Right lung (tissue), 5 donors: Measurements from ENCODE around the gene LARP4B. TPM values are rescaled to one million over a fixed set of nuclear protein-coding genes. Genes with fewer than 3 reads are reported as not detected.
A peak's percentile ranks its signal among the peaks of the same experiment; 100 is the strongest.

ENCODE experiments used
- DNase-seq, 2 donors: peaks; one replicate each; pipeline ENCODE4 v3.0.0-alpha.2; 2013
- polyA plus RNA-seq, 5 donors: library from polyadenylated mRNA; unstranded; fragments of 120-200 nt; gene quantifications; one replicate each; pipeline versions ENCODE4 v1.2.1 to v1.2.3, GENCODE V29; 2013; ENCODE audit warnings: inconsistent platforms in 1 of 5, low replicate concordance in 1 of 5; ENCODE audit not compliant: insufficient read length in 5 of 5, insufficient read depth in 1 of 5

Gene LARP4B
- polyA plus RNA-seq, 5 donors: 42.0 to 57.0 (median 47.6) TPM

- DNase-seq: no peak
Measured at GRCh38 chr10:927131-927530, 4.4 kb downstream of the LARP4B start.

GRCh38 chr10:926075-926698 lies 5.3 kb downstream of the LARP4B start:
- DNase-seq: no peak

- DNase-seq: no peak
Measured at GRCh38 chr10:924524-924859, 7.0 kb downstream of the LARP4B start.

GRCh38 chr10:923844-924523 lies 7.5 kb downstream of the LARP4B start:
- no peak for DNase-seq

GRCh38 chr10:921471-922414 lies 9.8 kb downstream of the LARP4B start:
- DNase-seq: no peak

GRCh38 chr10:920450-920849 lies 11.1 kb downstream of the LARP4B start:
- no peak for DNase-seq

- DNase-seq: no peak
Measured at GRCh38 chr10:919481-919880, 12.0 kb downstream of the LARP4B start.

- no peak for DNase-seq
Measured at GRCh38 chr10:917999-918398, 13.5 kb downstream of the LARP4B start.

GRCh38 chr10:917416-917720 lies 14.1 kb downstream of the LARP4B start:
- no peak for DNase-seq

- no peak for DNase-seq
Measured at GRCh38 chr10:916716-917415, 14.6 kb downstream of the LARP4B start.

- DNase-seq: no peak
Measured at GRCh38 chr10:909831-910230, 21.7 kb downstream of the LARP4B start.

GRCh38 chr10:905972-906371 lies 25.5 kb downstream of the LARP4B start:
- no peak for DNase-seq

- no peak for DNase-seq
Measured at GRCh38 chr10:905503-905902, 26.0 kb downstream of the LARP4B start.

- DNase-seq: no peak
Measured at GRCh38 chr10:904403-904802, 27.1 kb downstream of the LARP4B start.

GRCh38 chr10:898141-898540 lies 33.4 kb downstream of the LARP4B start:
- DNase-seq: no peak

GRCh38 chr10:896982-897381 lies 34.5 kb downstream of the LARP4B start:
- no peak for DNase-seq

- peak in 1 of 2 donors; percentile 11 for DNase-seq
Measured at GRCh38 chr10:895324-895723, 36.2 kb downstream of the LARP4B start.

- peak; percentile 34 for DNase-seq
Measured at GRCh38 chr10:878895-879294, 52.6 kb downstream of the LARP4B start.

GRCh38 chr10:878333-878759 lies 53.2 kb downstream of the LARP4B start:
- DNase-seq: peak; percentile 62 to 67

GRCh38 chr10:876438-876837 lies 55.1 kb downstream of the LARP4B start:
- DNase-seq: no peak

GRCh38 chr10:873020-873419 lies 58.5 kb downstream of the LARP4B start:
- no peak for DNase-seq

- no peak for DNase-seq
Measured at GRCh38 chr10:871951-872403, 59.5 kb downstream of the LARP4B start.
